ENCODE measurements around the gene TMEM40.

TMEM40 gene

GRCh38 chr3:12775226-12775625 lies 16.2 kb upstream of the TMEM40 start:
- no peak for DNase-seq

GRCh38 chr3:12774619-12775018 lies 15.6 kb upstream of the TMEM40 start:
- no peak for DNase-seq

GRCh38 chr3:12773710-12774086 lies 14.6 kb upstream of the TMEM40 start:
- DNase-seq: no peak

- DNase-seq: no peak
Measured at GRCh38 chr3:12773030-12773709, 14.1 kb upstream of the TMEM40 start.

- DNase-seq: no peak
Measured at GRCh38 chr3:12772462-12772861, 13.4 kb upstream of the TMEM40 start.

GRCh38 chr3:12771236-12771635 lies 12.2 kb upstream of the TMEM40 start:
- no peak for DNase-seq

GRCh38 chr3:12769761-12770160 lies 10.7 kb upstream of the TMEM40 start:
- DNase-seq: no peak

- DNase-seq: no peak
Measured at GRCh38 chr3:12768579-12769527, 9.8 kb upstream of the TMEM40 start.

GRCh38 chr3:12766541-12766940 lies 7.5 kb upstream of the TMEM40 start:
- DNase-seq: no peak

- DNase-seq: no peak
Measured at GRCh38 chr3:12764171-12764776, 5.2 kb upstream of the TMEM40 start.

- no peak for DNase-seq
Measured at GRCh38 chr3:12759693-12760565, 870 bp upstream of the TMEM40 start.

GRCh38 chr3:12758025-12758781 lies 856 bp downstream of the TMEM40 start:
- no peak for DNase-seq

- DNase-seq: no peak
Measured at GRCh38 chr3:12756635-12757034, 2.4 kb downstream of the TMEM40 start.

- DNase-seq: no peak
Measured at GRCh38 chr3:12756175-12756574, 2.9 kb downstream of the TMEM40 start.

GRCh38 chr3:12755754-12756153 lies 3.3 kb downstream of the TMEM40 start:
- no peak for DNase-seq

- DNase-seq: no peak
Measured at GRCh38 chr3:12754313-12754712, 4.7 kb downstream of the TMEM40 start.

- no peak for DNase-seq
Measured at GRCh38 chr3:12753275-12754028, 5.6 kb downstream of the TMEM40 start.

GRCh38 chr3:12752809-12753208 lies 6.2 kb downstream of the TMEM40 start:
- DNase-seq: no peak

GRCh38 chr3:12752102-12752501 lies 7.0 kb downstream of the TMEM40 start:
- DNase-seq: no peak

- no peak for DNase-seq
Measured at GRCh38 chr3:12751571-12751970, 7.5 kb downstream of the TMEM40 start.

GRCh38 chr3:12750658-12751071 lies 8.4 kb downstream of the TMEM40 start:
- DNase-seq: no peak

Data from NCI-H187 (cell line).